ENCODE data around the gene IFIT1.

DNA sequence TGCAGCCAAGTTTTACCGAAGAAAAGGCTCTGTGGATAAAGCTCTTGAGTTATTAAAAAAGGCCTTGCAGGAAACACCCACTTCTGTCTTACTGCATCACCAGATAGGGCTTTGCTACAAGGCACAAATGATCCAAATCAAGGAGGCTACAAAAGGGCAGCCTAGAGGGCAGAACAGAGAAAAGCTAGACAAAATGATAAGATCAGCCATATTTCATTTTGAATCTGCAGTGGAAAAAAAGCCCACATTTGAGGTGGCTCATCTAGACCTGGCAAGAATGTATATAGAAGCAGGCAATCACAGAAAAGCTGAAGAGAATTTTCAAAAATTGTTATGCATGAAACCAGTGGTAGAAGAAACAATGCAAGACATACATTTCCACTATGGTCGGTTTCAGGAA, 10.6 kb downstream of the IFIT1 start:
- no peak for TF ChIP-seq ZNF114 (CRISPR knock-in tag; IDR thresholded peaks at IDR 0.05)
- TF ChIP-seq EZH2 (IDR thresholded peaks at IDR 0.05; ENCODE audit: low read depth, unreplicated experiment), result no peak
- TF ChIP-seq POLR2AphosphoS5 (IDR thresholded peaks at IDR 0.05; ENCODE audit: low read depth), result no peak
- TF ChIP-seq, protein P1, sequence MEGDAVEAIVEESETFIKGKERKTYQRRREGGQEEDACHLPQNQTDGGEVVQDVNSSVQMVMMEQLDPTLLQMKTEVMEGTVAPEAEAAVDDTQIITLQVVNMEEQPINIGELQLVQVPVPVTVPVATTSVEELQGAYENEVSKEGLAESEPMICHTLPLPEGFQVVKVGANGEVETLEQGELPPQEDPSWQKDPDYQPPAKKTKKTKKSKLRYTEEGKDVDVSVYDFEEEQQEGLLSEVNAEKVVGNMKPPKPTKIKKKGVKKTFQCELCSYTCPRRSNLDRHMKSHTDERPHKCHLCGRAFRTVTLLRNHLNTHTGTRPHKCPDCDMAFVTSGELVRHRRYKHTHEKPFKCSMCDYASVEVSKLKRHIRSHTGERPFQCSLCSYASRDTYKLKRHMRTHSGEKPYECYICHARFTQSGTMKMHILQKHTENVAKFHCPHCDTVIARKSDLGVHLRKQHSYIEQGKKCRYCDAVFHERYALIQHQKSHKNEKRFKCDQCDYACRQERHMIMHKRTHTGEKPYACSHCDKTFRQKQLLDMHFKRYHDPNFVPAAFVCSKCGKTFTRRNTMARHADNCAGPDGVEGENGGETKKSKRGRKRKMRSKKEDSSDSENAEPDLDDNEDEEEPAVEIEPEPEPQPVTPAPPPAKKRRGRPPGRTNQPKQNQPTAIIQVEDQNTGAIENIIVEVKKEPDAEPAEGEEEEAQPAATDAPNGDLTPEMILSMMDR (conservative IDR thresholded peaks at IDR 0.05; ENCODE audit: low read depth in 2 of 2), result no peak
- TF ChIP-seq JUNB (IDR thresholded peaks at IDR 0.05; ENCODE audit: unreplicated experiment), result no peak
- TF ChIP-seq, protein P2, sequence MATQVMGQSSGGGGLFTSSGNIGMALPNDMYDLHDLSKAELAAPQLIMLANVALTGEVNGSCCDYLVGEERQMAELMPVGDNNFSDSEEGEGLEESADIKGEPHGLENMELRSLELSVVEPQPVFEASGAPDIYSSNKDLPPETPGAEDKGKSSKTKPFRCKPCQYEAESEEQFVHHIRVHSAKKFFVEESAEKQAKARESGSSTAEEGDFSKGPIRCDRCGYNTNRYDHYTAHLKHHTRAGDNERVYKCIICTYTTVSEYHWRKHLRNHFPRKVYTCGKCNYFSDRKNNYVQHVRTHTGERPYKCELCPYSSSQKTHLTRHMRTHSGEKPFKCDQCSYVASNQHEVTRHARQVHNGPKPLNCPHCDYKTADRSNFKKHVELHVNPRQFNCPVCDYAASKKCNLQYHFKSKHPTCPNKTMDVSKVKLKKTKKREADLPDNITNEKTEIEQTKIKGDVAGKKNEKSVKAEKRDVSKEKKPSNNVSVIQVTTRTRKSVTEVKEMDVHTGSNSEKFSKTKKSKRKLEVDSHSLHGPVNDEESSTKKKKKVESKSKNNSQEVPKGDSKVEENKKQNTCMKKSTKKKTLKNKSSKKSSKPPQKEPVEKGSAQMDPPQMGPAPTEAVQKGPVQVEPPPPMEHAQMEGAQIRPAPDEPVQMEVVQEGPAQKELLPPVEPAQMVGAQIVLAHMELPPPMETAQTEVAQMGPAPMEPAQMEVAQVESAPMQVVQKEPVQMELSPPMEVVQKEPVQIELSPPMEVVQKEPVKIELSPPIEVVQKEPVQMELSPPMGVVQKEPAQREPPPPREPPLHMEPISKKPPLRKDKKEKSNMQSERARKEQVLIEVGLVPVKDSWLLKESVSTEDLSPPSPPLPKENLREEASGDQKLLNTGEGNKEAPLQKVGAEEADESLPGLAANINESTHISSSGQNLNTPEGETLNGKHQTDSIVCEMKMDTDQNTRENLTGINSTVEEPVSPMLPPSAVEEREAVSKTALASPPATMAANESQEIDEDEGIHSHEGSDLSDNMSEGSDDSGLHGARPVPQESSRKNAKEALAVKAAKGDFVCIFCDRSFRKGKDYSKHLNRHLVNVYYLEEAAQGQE (IDR thresholded peaks at IDR 0.05; ENCODE audit: unreplicated experiment), result no peak
